ENCODE measurements around the gene ABCC1.
A peak's percentile ranks its signal among the peaks of the same experiment; 100 is the strongest.

ABCC1 gene

DNA sequence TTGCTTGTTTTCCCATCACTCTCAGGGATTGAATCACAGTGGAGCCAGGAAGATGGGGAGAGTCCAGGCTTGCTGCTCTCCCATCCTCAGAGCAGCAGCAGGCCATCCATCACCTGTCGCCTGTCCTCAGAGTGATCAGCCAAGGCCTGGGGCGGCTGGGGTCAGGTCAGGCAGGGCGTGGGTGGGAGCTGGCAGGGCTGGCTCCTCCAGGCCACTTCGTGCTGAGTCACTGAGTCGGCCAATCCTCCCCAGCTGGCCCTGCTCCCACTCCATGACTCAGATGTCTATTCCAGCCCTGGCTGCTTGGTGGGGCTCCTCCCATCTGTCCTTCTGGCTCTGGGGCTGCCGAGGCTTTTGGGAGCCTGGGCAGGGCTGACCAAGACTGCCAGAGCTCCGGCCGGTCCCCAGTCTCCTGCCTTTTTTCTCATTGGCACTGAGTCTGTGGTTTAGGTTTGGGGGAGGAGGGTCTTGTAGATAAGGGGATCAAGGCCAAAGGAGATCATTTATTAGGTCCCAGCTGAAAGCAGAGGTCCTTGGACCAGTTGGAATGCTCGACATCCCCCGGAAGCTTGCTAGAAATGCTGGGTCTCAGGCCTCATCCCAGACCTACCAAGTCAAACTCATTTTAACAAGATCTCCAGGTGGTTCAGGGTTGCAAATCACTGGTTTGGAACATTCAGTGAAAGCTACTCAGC, 72.7 kb downstream of the ABCC1 start:
- DNase-seq: peak; percentile 93

DNA sequence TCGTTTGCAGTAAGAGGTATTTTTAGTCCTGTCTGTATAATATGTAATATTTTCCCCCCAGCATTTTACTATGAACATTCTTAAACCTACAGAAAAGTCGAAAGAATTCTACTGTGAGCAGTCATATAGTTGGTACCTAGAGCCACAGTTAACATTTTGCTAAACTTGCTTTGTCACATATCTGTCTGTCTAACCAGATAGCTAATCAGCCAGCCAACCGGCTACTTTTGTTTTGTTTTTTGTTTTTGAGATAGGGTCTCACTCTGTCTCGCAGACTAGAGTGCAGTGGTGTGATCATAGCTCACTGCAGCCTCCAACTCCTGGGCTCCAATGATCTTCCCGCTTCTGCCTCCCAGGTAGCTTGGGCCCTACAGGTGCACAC, 73.3 kb downstream of the ABCC1 start:
- peak; percentile 75 for DNase-seq

DNA sequence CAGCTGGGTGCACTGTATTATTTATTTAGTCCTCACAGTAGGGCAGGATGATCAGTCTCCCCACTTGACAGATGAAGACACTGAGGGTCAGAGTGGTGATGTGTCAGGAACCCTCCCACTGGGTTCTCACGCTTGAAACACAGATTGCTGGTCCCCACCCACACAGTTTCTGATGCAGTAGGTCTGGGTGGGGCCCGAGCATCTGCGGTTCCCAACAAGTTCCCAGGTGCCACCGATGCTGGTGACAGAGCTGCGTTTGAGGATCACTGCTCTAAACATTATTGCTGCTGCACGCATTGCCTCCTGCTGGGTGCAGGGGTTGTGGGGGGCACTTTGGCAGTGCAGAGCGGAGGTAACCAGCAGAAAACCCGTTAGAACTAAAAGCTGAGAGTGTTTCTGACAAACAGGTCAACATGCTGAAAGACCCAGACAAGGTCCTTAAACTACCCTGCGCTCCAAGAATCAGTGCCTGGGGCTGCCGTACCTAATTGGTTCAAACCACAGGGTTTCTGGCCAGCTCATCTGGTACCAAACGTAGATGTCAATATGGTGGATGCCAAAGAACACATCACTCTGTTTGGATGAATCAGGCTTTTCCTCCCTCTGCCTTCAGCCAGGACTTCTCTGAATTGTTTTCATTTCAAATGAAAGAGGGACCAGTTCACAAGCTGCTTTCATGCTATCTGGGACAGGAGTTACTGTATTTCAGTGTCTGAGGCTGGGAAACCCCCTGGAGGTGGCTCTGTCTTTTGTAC, 76.0 kb downstream of the ABCC1 start:
- DNase-seq: no peak

DNA sequence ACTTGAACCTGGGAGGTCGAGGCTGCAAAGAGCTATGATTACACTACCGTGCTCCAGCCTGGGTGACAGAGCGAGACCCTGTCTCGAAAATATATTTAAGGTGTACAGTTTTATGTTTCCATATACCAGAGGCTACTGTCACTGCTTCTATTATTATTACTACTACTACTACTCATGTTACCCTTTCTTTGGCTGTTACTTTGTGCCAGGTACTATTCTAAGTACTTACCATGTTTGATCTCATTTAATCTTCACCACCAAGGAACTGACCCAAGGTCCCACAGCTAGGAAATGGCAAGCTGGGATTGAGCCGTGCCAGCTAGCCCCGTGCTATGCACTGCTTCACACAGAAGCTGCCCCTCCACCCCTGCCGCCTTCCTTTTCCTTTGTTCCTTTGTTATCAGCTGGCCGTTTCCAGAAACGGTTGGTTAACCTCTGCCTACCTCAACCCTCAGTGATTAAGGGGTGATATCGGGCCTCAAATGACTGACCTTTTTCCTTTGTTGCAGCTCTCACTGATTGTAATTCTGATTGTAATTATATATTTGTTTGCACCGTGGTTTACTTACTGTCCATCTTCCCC, 78.4 kb downstream of the ABCC1 start:
- peak; percentile 84 for DNase-seq

DNA sequence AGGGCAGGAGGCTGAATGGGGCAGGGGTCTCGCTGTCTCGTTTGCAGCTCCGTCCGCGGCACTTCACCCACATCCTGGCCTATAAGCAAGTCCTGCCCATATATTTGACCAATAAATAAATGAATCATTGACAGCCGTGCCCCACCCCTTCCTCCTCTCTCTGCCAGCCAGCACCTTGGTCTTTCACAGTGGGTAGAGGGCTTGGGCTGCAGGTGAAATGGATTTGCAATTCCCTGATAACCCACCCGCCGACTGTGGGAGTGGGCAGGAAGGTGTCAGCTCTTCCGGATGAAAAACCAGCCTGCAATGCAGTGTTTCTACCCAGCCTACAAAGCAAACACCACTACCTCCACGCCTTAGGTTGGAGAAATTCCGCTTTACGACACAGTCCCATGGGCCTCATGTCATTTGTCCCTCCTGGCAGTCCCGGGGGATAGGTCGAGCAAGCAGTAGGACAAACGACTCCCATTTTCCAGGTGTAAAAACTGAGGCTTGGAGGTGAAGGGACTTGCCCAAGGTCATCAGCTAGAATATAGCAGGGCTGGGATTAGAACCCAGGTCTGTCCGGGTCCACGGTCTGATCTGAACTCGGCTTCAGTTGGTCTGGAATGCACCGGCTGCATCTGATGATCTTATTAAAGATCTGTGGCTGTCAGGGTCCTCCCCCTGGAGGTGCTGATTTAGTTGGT, 79.0 kb downstream of the ABCC1 start:
- DNase-seq: no peak

DNA sequence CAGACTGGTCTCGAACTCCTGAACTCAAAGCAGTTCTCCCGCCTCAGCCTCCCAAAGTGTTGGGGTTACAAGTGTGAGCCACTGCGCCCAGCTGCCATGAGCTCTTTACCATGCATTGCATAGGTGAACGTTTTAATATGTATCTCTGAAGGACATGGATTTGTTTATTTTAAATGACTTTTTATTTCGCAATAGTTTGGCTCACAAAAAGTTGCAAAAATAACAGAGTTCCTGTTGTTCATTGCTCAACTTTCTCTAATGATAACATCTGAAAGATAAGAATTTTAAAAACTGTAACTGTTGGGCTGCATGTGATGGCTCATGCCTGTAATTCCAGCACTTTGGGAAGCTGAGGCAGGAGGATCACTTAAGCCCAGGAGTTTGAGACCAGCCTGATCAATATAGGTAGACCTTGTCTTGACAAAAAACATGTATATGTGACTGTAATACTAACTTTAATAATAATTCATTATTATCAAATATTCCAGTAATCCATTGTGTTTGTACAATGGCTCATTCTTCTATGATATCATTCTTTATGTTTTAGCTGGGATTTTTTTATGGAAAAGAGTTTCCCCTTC, 80.1 kb downstream of the ABCC1 start:
- DNase-seq: peak; percentile 64

DNA sequence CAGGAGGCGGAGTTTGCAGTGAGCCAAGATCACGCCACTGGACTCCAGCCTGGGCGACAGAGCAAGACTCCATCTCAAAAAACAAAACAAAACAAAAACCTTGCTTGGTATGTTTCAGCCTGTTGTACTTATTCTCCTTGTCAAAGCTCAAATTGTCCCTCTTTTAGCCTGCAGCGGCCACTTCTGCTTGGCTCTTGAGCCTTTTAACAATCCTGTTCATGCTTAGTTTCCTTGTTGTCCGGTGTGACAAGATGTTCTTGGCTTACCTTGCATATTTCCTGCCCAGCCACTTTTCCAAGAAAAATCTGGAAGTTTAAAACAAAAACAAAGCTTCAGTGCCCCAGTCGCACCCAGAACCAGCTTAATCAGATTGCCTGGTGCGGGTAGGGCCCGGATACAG, 81.0 kb downstream of the ABCC1 start:
- DNase-seq: no peak

DNA sequence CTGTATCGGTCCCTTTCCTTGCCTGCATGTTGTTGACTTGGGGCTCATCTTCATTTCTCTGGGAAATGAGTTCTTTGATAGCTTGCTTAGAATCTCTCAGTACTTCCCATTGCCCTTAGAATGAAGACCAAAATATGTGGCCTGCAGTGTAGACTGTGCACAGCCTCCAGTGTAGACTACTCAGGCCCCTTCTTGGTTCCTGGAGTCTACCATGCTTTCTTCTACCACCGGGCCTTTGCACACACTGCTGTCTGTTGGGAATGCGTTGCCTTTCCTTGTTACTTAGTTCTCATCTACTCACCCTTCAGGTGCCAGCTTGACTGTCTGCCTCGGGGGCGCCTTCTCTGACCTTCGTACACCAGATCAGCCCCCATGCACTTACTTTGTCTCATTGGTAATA, 82.0 kb downstream of the ABCC1 start:
- no peak for DNase-seq

DNA sequence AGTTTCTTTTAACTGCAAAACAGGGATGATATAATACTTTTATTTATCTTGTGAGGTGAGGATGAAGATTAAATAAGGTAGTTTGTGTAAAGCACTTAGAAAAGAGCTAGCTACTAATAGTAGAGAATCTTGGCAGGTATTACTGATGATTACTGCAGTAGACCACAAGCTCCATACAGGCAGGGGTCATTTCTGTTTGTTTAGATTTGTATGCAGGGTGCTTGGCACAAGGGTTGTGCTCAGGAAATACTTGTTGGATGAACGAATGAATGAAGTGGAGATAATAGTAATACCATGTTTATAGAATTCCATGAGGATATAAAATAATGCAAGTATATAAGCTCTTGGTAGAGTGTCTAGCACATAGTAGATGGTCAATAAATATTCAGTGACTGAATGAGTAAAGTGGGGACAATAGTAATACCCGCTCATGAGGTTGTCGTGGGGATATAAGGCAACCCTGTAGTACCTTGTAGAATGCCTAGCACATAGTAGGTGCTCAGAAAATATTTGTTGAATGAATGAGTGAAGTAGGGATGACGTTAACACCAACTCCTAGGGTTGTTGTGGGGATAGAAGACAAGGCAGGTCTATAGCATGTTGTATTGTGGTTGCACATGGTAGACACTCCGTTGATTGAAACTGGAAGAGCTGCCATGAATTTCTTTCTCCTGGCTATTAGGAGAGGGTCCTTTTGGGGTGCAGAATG, 83.0 kb downstream of the ABCC1 start:
- DNase-seq: no peak

DNA sequence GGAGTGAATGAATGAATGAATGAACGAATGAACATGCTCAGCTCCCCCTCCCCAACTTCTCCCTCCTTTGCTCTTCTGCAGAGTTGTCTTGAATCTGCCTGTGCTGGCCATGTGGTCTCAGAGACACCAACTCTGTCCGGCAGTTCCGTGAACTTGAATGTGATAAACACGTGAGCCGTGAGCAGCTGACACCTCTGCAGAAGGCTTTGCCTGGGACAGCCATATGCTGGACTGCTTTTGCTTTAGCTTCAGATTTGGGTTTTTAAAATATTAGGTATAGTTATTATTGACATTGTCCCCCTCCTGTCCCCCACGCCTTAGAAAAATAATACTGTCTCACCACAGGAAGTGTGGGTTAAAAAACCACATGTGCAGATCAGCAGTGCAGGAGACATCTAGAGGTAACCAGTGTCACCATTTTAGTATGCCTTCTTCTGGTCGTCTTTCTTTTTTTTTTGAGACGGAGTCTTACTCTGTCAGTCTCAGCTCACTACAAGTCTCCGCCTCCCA, 83.8 kb downstream of the ABCC1 start:
- peak; percentile 81 for DNase-seq

DNA sequence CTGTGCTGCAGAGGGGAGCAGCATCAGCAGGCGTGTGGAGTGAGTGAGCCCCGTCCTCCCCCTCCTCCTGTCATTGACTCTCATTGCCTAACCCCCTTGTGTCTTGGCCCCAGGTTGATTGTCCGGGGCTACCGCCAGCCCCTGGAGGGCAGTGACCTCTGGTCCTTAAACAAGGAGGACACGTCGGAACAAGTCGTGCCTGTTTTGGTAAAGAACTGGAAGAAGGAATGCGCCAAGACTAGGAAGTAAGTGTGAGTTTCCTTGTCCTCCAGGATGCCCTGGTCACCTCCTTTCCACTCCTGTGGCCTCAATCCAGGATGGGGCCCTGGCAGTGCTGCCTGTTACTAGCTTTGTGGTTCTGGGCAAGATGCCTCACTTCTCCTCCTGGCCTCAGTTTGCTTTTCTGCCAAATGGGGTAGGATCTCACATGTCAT, 87.0 kb downstream of the ABCC1 start:
- no peak for DNase-seq

DNA sequence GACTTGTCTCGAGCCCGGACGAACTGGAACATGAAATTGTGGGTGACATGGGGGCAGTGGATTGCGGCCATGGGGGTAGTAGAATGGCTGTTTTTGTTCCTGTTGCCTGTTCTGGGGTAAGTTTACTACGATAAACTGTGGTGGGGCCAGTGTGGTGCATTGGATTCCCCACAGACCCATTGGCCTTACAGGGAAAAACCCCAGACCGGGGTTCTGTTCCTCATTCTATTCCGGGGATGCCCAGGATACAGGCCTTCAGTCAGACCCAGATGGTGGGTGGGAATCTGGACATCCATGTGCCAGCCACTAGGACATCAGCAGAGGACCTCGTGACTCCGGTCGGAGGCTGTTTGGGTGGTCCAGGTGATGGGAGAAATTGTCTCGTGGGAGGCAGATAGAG, 88.1 kb downstream of the ABCC1 start:
- DNase-seq: no peak

DNA sequence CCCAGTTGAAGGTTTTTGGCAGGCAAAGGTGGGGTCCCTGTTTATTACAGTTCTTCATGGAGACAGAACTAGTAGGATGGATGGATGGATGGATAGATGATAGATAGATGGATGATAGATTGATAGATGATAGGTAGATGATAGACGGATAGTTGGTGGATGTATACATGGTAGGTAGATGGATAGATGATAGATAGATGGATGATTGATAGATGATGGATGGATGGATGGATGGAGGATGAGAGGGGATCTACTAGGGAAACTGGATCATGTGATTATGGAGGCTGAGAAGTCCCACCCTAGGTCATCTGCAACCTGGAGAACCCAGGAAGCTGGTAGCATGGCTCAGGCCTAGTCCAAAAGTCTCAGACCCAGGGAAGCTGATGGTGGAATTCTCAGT, 88.6 kb downstream of the ABCC1 start:
- no peak for DNase-seq

DNA sequence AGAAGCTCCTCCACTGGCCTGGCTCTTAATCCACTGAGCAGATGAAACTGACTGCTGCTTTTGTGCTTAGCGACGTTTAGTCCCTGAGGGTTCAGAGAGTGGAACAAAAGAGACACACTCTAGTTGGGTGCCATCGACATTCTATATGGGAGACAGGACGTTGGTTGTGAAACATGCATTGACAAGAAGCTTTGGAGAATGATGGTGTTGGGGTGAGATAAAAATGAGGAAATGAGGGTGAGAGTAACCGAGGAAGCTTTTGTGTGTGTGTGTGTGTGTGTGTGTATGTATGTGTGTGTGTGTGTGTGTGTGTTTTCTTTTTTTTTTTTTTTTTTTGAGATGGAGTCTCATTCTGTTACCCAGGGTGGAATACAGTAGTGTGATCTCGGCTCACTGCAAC, 89.5 kb downstream of the ABCC1 start:
- DNase-seq: peak; percentile 84

DNA sequence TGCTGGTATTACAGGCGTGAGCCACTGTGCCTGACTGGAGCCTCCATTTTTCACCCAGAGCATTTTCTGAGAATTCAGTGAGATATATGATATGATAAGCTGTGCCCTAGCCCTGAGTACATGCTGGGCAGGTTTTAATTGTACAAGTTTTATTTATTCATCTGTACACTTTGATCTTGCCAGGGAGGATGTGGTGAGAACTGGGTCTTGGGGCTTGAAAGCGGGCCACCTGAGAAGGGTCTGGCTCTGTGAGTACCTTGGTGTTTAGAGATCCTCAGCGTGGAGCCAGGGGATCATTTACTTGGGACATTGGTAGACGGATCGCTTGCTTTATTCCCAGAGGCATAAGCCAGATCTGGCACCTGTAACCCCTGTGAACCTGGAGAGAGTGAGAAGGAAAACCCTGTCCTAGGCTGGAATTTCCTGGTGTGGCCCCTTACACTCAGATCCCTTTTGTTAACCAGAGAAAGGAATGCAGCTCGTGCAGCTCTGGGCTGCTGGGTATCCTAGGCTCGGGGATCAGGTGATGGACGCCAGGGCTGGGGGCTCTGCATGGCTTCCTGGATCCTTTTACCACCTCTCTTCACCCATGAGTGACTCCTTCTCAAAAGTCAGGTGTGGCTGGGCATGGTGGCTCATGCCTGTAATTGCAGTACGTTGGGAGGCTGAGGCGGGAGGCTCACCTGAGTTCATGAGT, 91.9 kb downstream of the ABCC1 start:
- DNase-seq: no peak

DNA sequence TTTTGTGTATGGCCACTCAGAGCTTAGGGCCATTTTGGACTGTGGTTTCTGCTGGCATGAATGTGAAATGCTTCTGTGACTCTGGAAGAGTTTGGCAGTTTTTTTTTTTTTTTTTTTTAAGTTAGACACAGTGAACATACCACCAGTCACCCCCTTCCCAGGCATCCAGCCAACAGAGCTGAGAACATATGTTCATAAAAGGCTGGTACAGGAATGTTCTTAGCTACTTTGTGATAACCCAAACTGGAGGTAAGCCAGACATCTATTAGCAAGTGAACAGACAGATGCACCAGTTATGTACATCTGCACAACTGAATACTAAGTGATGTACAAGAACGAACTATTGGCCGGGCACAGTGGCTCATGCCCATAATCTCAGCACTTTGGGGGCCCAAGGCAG, 92.7 kb downstream of the ABCC1 start:
- peak; percentile 93 for DNase-seq

DNA sequence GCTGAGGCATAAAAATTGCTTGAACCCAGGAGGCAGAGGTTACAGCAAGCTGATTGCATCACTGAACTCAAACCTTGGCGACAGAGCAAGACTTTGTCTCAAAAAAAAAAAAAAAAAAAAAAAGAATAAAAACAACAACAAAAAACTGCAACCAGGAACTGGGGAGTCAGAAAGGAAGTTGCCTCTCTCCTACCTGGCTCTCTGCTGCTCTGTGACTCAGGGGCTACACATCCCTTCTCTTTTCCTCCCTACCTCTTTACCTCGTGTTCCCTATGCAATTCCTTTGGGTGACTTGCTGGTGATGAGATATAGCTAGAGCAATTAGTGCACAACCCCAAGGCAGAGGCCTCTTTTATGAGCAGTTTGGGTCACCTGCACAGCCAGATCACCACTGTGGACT, 95.9 kb downstream of the ABCC1 start:
- DNase-seq: no peak

DNA sequence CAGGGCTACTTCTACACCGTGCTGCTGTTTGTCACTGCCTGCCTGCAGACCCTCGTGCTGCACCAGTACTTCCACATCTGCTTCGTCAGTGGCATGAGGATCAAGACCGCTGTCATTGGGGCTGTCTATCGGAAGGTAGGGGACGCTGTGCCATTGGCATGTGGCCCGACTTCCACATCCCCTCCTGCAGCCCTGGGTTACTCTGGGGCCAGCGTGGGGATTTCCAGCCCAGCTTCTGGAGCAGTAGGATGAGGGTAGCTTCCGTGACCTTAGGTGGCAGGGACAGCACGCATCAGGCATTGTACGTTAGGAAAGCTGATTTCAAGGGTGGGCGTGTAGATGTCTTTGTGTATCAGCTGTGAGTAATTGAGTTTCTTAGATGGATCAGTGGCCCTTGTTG, 96.5 kb downstream of the ABCC1 start:
- DNase-seq: peak; percentile 85

DNA sequence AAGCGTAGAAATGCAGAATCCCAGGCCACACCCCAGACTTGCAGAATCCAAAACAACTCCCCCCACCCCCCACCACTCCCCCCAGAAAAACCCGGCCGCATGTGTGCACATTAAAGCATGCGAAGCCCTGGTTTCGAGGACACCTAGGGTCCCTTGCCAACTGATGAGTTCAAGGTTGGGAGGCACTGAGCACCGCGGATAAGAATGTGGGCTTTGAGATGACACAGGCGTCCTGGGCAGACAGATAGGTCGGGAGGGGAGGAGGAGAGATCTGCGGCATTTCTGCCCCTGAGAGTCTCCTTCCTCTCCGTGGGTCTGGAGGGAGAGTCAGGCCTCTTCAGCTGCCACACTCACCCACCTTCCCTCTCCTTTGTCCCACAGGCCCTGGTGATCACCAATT, 98.3 kb downstream of the ABCC1 start:
- DNase-seq: no peak

DNA sequence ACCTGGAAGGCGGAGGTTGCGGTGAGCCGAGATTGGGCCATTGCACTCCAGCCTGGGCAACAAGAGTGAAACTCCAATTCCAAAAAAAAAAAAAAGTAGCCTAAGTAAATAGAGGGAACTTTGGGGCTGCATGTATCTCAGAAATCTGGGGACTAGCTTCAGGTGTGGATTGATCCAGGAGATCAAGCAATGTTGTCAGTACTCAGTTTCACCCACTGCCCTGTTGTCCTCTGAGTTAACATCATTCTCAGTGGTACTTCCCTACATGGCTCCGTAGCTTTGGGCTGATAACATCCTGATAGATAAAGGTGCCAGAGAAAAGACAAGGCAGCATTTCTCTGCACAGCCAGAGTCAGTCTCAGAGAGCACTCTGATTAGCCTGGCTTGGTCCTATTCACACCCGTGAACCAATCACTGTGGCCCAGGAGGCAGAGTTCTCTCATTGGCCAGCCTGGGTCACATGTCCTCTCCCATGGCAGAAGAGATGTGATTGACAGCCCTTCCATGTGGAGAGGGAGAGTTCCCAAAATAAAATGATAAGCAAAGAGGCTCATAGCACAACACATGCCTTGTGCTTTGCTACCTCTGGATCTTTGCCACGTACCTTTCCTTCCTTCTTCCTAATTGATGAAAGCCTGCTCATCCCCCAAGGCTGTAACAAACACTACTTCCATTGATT, 99.6 kb downstream of the ABCC1 start:
- no peak for DNase-seq

DNA sequence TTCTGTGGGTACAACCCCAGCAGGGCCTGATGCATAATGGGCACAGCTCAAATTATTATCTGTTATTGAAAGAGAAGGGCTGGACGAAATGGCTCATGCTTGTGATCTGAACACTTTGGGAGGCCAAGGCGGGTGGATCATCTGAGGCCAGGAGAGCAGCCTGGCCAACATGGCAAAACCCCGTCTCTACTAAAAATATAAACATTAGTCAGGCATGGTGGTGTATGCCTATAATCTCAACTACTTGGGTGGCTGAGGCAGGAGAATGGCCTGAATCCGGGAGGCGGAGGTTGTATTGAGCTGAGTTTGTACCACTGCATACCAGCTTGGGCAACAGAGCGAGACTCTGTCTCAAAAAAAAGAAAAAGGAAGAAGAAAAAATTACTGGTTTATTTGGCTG, 100.7 kb downstream of the ABCC1 start:
- DNase-seq: no peak
